HCT116 (cell line): ENCODE data around the gene FRK. TPM values are rescaled to one million over a fixed set of nuclear protein-coding genes. Genes with fewer than 3 reads are reported as not detected.

Source experiments
- ATAC-seq: fragments of 200-7000 bp; cut with Tn5 transposase; 2 replicates; pipeline ENCODE4 v1.9.1; 2020; ENCODE audit warnings: mild to moderate bottlenecking, moderate library complexity
- BruUV-seq: library from RNA; stranded (reverse); fragments of 400-500 nt; replicated peaks from 2 replicates; lab custom pipeline; 2021; lab: Mats Ljungman, UMichigan
- CTCF ChIA-PET: fragments of 300-600 bp; sonication (Branson Sonifier 250); formaldehyde crosslinking; loops from one replicate; lab custom pipeline; 2021; ENCODE audit warnings: antibody characterized with exemption; lab: Charles Lee
- POLR2A ChIA-PET: fragments of 300-600, 350-600 bp; sonication (Branson Sonifier 250); formaldehyde crosslinking; loops from one replicate; lab custom pipeline; 2021; ENCODE audit warnings: antibody characterized with exemption; lab: Charles Lee
- RAD21 ChIA-PET, 2 experiments: fragments of 300-600 bp; sonication (Branson Sonifier 250); formaldehyde crosslinking; loops; one replicate each; lab custom pipeline; 2023; ENCODE audit warnings: low total read pairs in 2 of 2; ENCODE audit not compliant: uncharacterized antibody in 2 of 2, unreplicated experiment in 2 of 2, low non-redundant PET in 1 of 2; lab: Charles Lee
- DNase-seq: peaks from one replicate; pipeline ENCODE4 v3.0.0-alpha.2; 2010; ENCODE audit warnings: low read depth, low spot score
- H2AFZ ChIP-seq: fragments of 200-600 bp; shearing (Covaris generic), sonication (generic); 2 replicates; pipeline ENCODE4 v1.6.1; 2017; ENCODE audit warnings: low read depth, mixed run types, mixed read lengths, antibody characterized with exemption, low read length; ENCODE audit not compliant: poor library complexity, severe bottlenecking
- H3K27ac ChIP-seq: 2 replicates; pipeline ENCODE4 v1.5.1; 2012; ENCODE audit warnings: low read depth, low read length
- H3K27me3 ChIP-seq: fragments of 200-600 bp; sonication (generic); 2 replicates; pipeline ENCODE4 v1.6.1; 2016; ENCODE audit warnings: mixed run types, low read length, mixed read lengths; ENCODE audit not compliant: insufficient read depth
- H3K36me3 ChIP-seq, 2 experiments: fragments of 200-500 bp in 1 of 2; fragments of 200-600 bp in 1 of 2; sonication (Bioruptor generic) in 1 of 2; sonication (generic) in 1 of 2; 2 replicates each; pipeline versions ENCODE4 v1.5.1 to v1.6.1; 2014 to 2016; ENCODE audit warnings: low read length in 2 of 2, inconsistent platforms in 1 of 2, mixed read lengths in 1 of 2, mixed run types in 1 of 2; ENCODE audit not compliant: insufficient read depth in 2 of 2, control insufficient read depth in 1 of 2
- H3K4me1 ChIP-seq, 2 experiments: fragments of 200-600 bp in 1 of 2; sonication (generic) in 1 of 2; 2 replicates each; pipeline versions ENCODE4 v1.5.1 to v1.6.1; 2012 to 2017; ENCODE audit warnings: low read length in 2 of 2, inconsistent platforms in 1 of 2, mild to moderate bottlenecking in 1 of 2, mixed read lengths in 1 of 2, mixed run types in 1 of 2, moderate library complexity in 1 of 2; ENCODE audit not compliant: insufficient read depth in 2 of 2, control insufficient read depth in 1 of 2
- H3K4me2 ChIP-seq: fragments of 200-600 bp; sonication (generic); 2 replicates; pipeline ENCODE4 v1.6.1; 2017; ENCODE audit warnings: mixed run types, low read length, mixed read lengths
- H3K4me3 ChIP-seq, 2 experiments: fragments of 200-600 bp in 1 of 2; sonication (generic) in 1 of 2; replicated peaks in 1 of 2; 2 replicates each; pipeline ENCODE4 v1.5.1; 2011 to 2016; ENCODE audit warnings: low read length in 2 of 2, control low read depth in 1 of 2, low read depth in 1 of 2, mild to moderate bottlenecking in 1 of 2, mixed read lengths in 1 of 2, mixed run types in 1 of 2
- H3K79me2 ChIP-seq: fragments of 200-600 bp; sonication (generic); 2 replicates; pipeline ENCODE4 v1.6.1; 2017; ENCODE audit warnings: mild to moderate bottlenecking, mixed run types, low read length, moderate library complexity, mixed read lengths; ENCODE audit not compliant: insufficient read depth
- H3K9ac ChIP-seq: fragments of 200-600 bp; sonication (generic); 2 replicates; pipeline ENCODE4 v1.6.1; 2016; ENCODE audit warnings: low read length, mixed read lengths
- H3K9me2 ChIP-seq: fragments of 200-600 bp; sonication (generic), shearing (Covaris generic); 2 replicates; pipeline ENCODE4 v1.6.1; 2017; ENCODE audit warnings: mixed run types, mild to moderate bottlenecking, moderate library complexity; ENCODE audit not compliant: insufficient read depth
- H3K9me3 ChIP-seq, 2 experiments: fragments of 200-500 bp in 1 of 2; fragments of 200-600 bp in 1 of 2; sonication (Bioruptor generic) in 1 of 2; sonication (generic) in 1 of 2; 2 replicates each; pipeline ENCODE4 v1.6.1; 2014 to 2017; ENCODE audit warnings: low read length in 2 of 2, mixed read lengths in 2 of 2, inconsistent platforms in 1 of 2, low read depth in 1 of 2, mild to moderate bottlenecking in 1 of 2, mixed run types in 1 of 2, moderate library complexity in 1 of 2; ENCODE audit not compliant: control insufficient read depth in 1 of 2, insufficient read depth in 1 of 2
- H4K20me1 ChIP-seq: fragments of 200-600 bp; sonication (generic), shearing (Covaris generic); 2 replicates; pipeline ENCODE4 v1.6.1; 2017; ENCODE audit warnings: mixed run types, mild to moderate bottlenecking, moderate library complexity; ENCODE audit not compliant: insufficient read depth
- ELF1 ChIP-seq: IDR thresholded peaks from 2 replicates; pipeline ENCODE4 v1.6.1; 2012; ENCODE audit warnings: low read depth, borderline replicate concordance
- SRF ChIP-seq: IDR thresholded peaks from 2 replicates; pipeline ENCODE4 v1.6.1; 2012; ENCODE audit warnings: low read depth
- TCF7L2 ChIP-seq: IDR thresholded peaks from 2 replicates; pipeline ENCODE4 v1.7.0; 2011; ENCODE audit warnings: borderline replicate concordance, inconsistent platforms; ENCODE audit not compliant: insufficient read depth, insufficient read length; ENCODE audit errors: extremely low read depth
- YY1 ChIP-seq: IDR thresholded peaks from 2 replicates; pipeline ENCODE4 v1.6.1; 2011; ENCODE audit warnings: low read length, low read depth, moderate library complexity, mild to moderate bottlenecking; ENCODE audit not compliant: insufficient replicate concordance; ENCODE audit errors: extremely low read depth
- ZFX ChIP-seq: fragments of 450-650 bp; IDR thresholded peaks from 2 replicates; pipeline ENCODE4 v1.6.1; 2017
- intact Hi-C: fragments of 100-400 bp; cut with micrococcal nuclease; formaldehyde crosslinking; loops from 2 replicates; pipeline ENCODE4 v1.10.0; 2022
- total RNA-seq: library from RNA; stranded (reverse); gene quantifications from one replicate; pipeline ENCODE4 v1.2.1, GENCODE V29; 2021; ENCODE audit not compliant: unreplicated experiment
- TF ChIP-seq, protein P1 (sequence below): IDR thresholded peaks from 2 replicates; pipeline ENCODE4 v1.6.1; 2011; ENCODE audit warnings: mild to moderate bottlenecking, low read length, moderate library complexity; ENCODE audit not compliant: insufficient replicate concordance; ENCODE audit errors: extremely low read depth
- TF ChIP-seq, protein P2 (sequence below): IDR thresholded peaks from 2 replicates; pipeline ENCODE4 v1.6.1; 2012; ENCODE audit warnings: low read depth
- TF ChIP-seq, protein P3 (sequence below): IDR thresholded peaks from 2 replicates; pipeline ENCODE4 v1.6.1; 2012

Gene FRK
- total RNA-seq, 1 experiment from 2014 or later = 3.7 TPM

DNA sequence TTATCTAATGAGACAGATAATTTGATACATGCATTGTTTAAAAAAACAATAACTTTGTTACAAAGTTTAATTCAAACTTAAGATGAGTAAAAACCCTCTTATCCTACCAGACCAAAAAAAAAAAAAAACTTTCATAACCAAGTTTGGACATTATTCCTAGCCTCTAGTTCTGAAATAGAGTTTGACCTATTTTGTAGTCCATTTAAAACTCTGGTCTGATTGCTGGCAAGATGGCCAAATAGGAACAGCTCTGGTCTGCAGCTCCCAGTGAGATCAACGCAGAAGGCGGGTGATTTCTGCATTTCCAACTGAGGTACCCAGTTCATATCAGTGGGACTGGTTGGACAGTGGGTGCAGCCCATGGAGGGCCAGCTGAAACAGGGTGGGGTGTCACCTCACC, 125.9 kb downstream of the FRK start:
- no peak for DNase-seq
- CTCF ChIA-PET = no interaction called here
- no peaks in the 10 kb centered on the region for H3K36me3 ChIP-seq
- intact Hi-C loops = no loop called here
- H4K20me1 ChIP-seq = no peaks in the 10 kb centered on the region
- POLR2A ChIA-PET = no interaction called here
- no peak for ATAC-seq
- no peaks in the 10 kb centered on the region for H3K79me2 ChIP-seq
- H3K9me2 ChIP-seq = no peaks in the 10 kb centered on the region
- H3K27me3 ChIP-seq = no peaks in the 10 kb centered on the region
- RAD21 ChIA-PET = no interaction called here
- no peak overlapping the region for H3K9ac ChIP-seq
- peaks cover 0 to 7% of the 10 kb centered on the region in 2 experiments; a peak in 2 of 4 replicates for H3K4me1 ChIP-seq
- no TSS peak for BruUV-seq
- H3K4me2 ChIP-seq = no peak overlapping the region
- no peak for TF ChIP-seq ZFX
- TF ChIP-seq, protein P1, sequence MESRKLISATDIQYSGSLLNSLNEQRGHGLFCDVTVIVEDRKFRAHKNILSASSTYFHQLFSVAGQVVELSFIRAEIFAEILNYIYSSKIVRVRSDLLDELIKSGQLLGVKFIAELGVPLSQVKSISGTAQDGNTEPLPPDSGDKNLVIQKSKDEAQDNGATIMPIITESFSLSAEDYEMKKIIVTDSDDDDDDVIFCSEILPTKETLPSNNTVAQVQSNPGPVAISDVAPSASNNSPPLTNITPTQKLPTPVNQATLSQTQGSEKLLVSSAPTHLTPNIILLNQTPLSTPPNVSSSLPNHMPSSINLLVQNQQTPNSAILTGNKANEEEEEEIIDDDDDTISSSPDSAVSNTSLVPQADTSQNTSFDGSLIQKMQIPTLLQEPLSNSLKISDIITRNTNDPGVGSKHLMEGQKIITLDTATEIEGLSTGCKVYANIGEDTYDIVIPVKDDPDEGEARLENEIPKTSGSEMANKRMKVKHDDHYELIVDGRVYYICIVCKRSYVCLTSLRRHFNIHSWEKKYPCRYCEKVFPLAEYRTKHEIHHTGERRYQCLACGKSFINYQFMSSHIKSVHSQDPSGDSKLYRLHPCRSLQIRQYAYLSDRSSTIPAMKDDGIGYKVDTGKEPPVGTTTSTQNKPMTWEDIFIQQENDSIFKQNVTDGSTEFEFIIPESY = no peak
- TF ChIP-seq ELF1 = no peak
- TF ChIP-seq, all 23 proteins: peak for 0
- H2AFZ ChIP-seq = no peak overlapping the region
- no peak overlapping the region for H3K4me3 ChIP-seq
- no peak overlapping the region for H3K27ac ChIP-seq
- H3K9me3 ChIP-seq = no peaks in the 10 kb centered on the region

DNA sequence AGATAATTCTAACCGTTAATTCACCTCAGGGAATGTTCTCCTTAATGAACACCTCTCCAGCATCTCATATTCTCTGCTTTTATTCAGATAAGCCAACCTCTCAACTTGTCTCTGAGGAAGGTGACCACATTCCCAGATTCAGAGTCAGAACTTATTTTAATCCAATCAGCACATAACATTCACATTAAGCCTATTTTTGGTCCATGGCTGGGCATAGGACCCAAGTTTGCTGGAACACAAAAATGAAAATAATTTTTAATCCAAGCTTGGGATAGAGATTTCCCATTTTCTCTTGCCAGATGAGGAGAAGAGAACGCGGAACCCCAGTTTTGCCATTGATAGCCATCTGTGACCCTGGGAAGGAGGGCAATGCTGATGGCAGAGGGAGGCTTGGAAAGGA, 126.5 kb downstream of the FRK start:
- Histone ChIP-seq H4K20me1 (no peaks in the 10 kb centered on the region), H3K79me2 (no peaks in the 10 kb centered on the region), H3K4me2 (no peak overlapping the region), H3K4me3 (no peak overlapping the region), H2AFZ (no peak overlapping the region), H3K9me2 (no peaks in the 10 kb centered on the region), H3K27ac (no peak overlapping the region), H3K9me3 (no peaks in the 10 kb centered on the region), H3K27me3 (no peaks in the 10 kb centered on the region), H3K4me1 (peaks cover 0 to 7% of the 10 kb centered on the region in 2 experiments; a peak in 2 of 4 replicates), H3K9ac (no peak overlapping the region), H3K36me3 (no peaks in the 10 kb centered on the region)
- ChIA-PET RAD21 (no interaction called here), CTCF (no interaction called here), POLR2A (no interaction called here)
- DNase-seq = no peak
- ATAC-seq = no peak
- TF ChIP-seq, protein P2, sequence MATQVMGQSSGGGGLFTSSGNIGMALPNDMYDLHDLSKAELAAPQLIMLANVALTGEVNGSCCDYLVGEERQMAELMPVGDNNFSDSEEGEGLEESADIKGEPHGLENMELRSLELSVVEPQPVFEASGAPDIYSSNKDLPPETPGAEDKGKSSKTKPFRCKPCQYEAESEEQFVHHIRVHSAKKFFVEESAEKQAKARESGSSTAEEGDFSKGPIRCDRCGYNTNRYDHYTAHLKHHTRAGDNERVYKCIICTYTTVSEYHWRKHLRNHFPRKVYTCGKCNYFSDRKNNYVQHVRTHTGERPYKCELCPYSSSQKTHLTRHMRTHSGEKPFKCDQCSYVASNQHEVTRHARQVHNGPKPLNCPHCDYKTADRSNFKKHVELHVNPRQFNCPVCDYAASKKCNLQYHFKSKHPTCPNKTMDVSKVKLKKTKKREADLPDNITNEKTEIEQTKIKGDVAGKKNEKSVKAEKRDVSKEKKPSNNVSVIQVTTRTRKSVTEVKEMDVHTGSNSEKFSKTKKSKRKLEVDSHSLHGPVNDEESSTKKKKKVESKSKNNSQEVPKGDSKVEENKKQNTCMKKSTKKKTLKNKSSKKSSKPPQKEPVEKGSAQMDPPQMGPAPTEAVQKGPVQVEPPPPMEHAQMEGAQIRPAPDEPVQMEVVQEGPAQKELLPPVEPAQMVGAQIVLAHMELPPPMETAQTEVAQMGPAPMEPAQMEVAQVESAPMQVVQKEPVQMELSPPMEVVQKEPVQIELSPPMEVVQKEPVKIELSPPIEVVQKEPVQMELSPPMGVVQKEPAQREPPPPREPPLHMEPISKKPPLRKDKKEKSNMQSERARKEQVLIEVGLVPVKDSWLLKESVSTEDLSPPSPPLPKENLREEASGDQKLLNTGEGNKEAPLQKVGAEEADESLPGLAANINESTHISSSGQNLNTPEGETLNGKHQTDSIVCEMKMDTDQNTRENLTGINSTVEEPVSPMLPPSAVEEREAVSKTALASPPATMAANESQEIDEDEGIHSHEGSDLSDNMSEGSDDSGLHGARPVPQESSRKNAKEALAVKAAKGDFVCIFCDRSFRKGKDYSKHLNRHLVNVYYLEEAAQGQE = no peak
- no peak for TF ChIP-seq SRF
- TF ChIP-seq, protein P3, sequence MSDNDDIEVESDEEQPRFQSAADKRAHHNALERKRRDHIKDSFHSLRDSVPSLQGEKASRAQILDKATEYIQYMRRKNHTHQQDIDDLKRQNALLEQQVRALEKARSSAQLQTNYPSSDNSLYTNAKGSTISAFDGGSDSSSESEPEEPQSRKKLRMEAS = no peak
- no peak for TF ChIP-seq YY1
- no peak for TF ChIP-seq TCF7L2
- intact Hi-C loops = no loop called here
- no TSS peak for BruUV-seq
